Measurements from ENCODE around the gene BCKDHB. TPM values are rescaled to one million over a fixed set of nuclear protein-coding genes. Genes with fewer than 3 reads are reported as not detected.

Gene BCKDHB
- total RNA-seq, 2 donors from 2014 or later, result 13.7 to 18.2 TPM

DNA sequence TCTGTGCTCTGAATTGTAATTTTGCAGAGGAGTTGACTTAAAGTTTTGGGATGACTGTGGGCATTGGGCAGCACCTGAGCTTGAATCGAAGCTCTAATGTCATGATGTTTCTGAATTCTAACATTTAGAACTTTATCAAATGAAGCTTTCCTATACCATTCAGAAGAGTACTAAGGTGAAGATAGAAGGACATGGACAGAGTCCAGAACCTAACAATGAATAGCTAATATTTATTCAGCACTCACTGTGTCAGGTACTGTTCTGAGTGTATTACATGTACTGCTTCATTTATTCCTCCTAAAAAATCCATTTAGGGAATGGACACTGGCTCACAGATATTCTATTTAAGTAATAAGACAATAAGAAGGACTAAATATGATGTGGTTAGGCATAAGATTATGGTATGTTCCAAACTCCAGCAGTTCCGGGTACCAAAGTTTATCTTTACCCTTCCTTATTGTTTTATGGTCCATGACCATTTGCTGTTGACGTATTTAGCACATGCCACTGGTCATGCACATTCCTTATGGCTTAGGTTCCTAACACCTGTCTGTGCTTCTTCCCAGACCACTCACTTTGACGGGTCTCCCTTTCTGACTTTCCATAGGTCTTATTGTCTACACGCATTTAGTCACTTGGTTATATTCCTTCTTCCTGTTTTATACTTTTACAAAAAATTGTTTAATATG lies 20.3 kb downstream of the BCKDHB start:
- Mint-ChIP-seq H3K4me3 (no peak overlapping the region), H3K27ac (no peak overlapping the region), H3K36me3 (ENCODE audit: insufficient read depth in 2 of 2) (peaks cover 0 to 5% of the 10 kb centered on the region in 2 donors), H3K9me3 (no peaks in the 10 kb centered on the region), H3K27me3 (ENCODE audit: low read depth) (no peaks in the 10 kb centered on the region), H3K4me1 (ENCODE audit: low read depth) (no peaks in the 10 kb centered on the region)
- DNase-seq (no peak), ATAC-seq (replicated peaks in 1 of 2) (no peak)

DNA sequence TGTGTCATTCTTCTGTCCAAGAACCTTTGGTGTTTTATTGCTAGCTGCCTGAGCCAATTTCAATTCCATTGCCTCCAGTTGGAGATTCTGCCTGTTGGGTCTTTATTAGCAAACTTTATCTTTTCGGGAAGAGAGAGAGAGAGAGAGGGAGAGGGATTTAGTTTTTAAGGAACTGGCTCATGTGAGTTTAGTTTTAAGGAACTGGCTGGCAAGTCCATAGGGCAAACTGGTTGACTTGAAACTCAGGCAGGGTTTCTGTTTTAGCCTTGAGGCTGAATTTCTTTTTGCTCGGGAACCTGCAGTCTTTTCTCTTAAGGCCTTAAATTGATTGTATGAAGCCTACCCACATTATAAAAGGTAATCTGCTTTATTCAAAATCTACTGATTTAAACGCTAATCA lies 23.0 kb downstream of the BCKDHB start:
- ATAC-seq (replicated peaks in 1 of 2) (no peak), DNase-seq (no peak)
- H3K4me1 Mint-ChIP-seq (ENCODE audit: low read depth), result no peaks in the 10 kb centered on the region
- H3K9me3 Mint-ChIP-seq, result no peaks in the 10 kb centered on the region
- H3K36me3 Mint-ChIP-seq (ENCODE audit: insufficient read depth in 2 of 2), result no peaks in the 10 kb centered on the region
- no peak overlapping the region for H3K27ac Mint-ChIP-seq
- no peak overlapping the region for H3K4me3 Mint-ChIP-seq
- no peaks in the 10 kb centered on the region for H3K27me3 Mint-ChIP-seq (ENCODE audit: low read depth)

DNA sequence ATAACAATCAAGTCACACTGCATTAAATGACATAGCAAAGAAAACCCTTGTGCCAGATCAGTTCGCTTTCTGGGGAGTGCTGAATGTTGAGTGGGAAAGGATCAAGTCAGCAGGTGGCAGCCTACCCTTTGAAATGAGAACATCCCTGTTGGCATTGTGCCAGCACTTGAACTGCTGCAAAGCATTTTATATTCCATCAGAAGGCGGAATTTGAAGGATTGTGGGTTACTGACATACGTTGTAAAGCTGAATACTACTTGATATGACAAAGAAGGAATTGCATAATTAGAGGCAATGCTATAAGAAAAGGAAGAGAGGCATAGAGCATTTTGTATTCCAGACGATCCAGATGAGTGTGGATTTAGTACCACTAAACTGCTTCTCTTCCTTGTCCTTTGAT lies 26.5 kb downstream of the BCKDHB start:
- H3K9me3 Mint-ChIP-seq, result no peaks in the 10 kb centered on the region
- H3K36me3 Mint-ChIP-seq (ENCODE audit: insufficient read depth in 2 of 2), result no peaks in the 10 kb centered on the region
- ATAC-seq (replicated peaks in 1 of 2) (no peak), DNase-seq (peak; percentile 14 to 28)
- no peak overlapping the region for H3K4me3 Mint-ChIP-seq
- H3K27me3 Mint-ChIP-seq (ENCODE audit: low read depth), result no peaks in the 10 kb centered on the region
- H3K4me1 Mint-ChIP-seq (ENCODE audit: low read depth), result no peaks in the 10 kb centered on the region
- H3K27ac Mint-ChIP-seq, result no peak overlapping the region

DNA sequence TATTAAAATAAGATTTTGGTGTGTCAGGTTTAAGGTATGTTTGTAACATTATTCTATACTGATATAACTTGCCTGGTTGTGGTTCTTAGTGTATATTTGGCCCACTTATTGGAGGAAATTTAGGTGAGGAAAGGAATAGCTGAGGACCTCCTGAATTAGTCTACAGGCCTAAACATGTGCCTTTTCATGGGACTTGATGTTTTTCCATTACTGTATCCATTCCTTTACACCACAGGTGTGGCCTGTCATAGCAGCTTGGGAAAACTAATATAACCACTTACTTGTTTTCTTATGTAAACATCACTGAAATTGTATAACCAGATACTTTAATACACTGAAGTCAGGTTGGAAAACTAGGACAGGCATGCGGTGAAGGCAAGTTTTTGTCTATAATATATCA lies 27.6 kb downstream of the BCKDHB start:
- H3K4me1 Mint-ChIP-seq (ENCODE audit: low read depth), result no peaks in the 10 kb centered on the region
- no peak for ATAC-seq (replicated peaks in 1 of 2)
- no peak overlapping the region for H3K4me3 Mint-ChIP-seq
- no peak overlapping the region for H3K27ac Mint-ChIP-seq
- H3K9me3 Mint-ChIP-seq, result no peaks in the 10 kb centered on the region
- H3K36me3 Mint-ChIP-seq (ENCODE audit: insufficient read depth in 2 of 2), result no peaks in the 10 kb centered on the region
- H3K27me3 Mint-ChIP-seq (ENCODE audit: low read depth), result no peaks in the 10 kb centered on the region
- no peak for DNase-seq

DNA sequence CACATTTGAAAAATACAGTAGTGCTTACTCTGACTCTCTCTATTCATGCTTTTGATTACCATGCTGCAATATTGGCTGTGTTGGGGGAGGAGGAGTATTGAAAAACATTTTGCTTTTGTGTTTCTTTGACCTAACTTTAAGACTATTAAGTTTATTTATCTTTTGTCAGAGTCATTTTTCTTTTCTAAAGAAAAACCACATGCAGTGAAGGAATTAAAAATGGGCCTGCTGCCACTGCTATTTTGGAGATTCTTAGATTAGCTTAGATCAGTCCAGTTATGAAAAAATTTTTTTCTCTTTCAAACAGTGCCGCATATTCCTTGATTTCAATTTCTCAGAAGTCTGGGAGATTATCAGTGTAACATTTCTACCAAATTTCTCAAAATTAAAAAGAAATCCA lies 36.1 kb downstream of the BCKDHB start:
- Mint-ChIP-seq H3K36me3 (ENCODE audit: insufficient read depth in 2 of 2) (peaks cover 0 to 4% of the 10 kb centered on the region in 2 donors), H3K27ac (no peak overlapping the region), H3K27me3 (ENCODE audit: low read depth) (no peaks in the 10 kb centered on the region), H3K4me3 (no peak overlapping the region), H3K9me3 (no peaks in the 10 kb centered on the region), H3K4me1 (ENCODE audit: low read depth) (no peaks in the 10 kb centered on the region)
- DNase-seq, result no peak
- ATAC-seq (replicated peaks in 1 of 2), result no peak

DNA sequence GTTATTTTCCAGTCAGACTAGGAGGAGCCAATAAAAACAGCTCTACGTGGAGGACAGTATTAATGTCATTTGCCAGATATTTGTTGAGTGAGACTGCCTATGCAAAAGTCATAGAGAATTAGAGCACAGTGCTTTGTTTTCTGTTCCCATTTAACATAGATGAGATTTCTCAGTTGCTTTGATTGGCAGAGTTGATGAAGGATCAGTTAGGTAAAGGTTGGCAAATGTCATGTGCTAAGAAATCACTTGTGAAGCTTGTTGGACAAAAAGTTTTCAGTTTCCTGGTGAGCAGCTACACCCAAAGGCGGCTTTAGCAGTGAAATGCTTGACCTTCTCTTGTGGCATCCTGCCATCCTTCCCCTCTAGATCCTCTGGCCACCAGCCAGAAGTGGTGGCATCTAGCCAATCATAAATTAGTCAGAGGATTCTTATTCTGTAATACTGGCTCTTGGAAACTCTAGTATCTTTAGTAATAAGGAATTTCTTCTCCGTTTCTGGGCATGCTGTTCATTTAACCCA lies 37.0 kb downstream of the BCKDHB start:
- Mint-ChIP-seq H3K4me1 (ENCODE audit: low read depth) (no peaks in the 10 kb centered on the region), H3K27me3 (ENCODE audit: low read depth) (no peaks in the 10 kb centered on the region), H3K9me3 (no peaks in the 10 kb centered on the region), H3K4me3 (no peak overlapping the region), H3K27ac (no peak overlapping the region), H3K36me3 (ENCODE audit: insufficient read depth in 2 of 2) (peaks cover 4% of the 10 kb centered on the region in 2 donors)
- DNase-seq (no peak), ATAC-seq (replicated peaks in 1 of 2) (no peak)

DNA sequence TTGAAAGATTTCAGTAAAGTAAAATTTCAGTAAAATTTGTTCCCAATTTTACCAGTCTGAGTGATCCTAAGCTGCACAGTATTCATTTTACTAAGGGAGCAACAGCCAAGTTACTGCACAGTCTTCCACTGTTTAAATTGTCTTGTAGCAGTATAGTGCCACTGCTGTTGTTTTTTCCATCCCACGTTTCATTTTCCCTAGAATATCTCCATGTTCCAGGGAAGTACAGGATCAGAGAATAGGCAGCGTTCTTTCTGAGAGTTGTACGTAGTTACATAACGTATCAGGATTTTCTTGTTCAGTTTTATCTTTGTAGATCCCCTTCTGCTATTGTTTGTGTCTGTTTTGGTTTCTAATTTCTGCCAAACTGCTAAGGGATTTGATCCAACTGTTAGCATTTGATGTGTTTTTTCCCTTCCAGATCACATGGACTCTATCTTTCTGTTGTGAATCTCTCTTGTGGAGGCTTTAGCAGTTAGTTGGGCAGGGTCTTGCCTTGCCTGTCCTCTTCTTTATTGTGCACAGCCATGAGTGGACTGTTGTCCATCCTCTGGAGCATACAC lies 38.4 kb downstream of the BCKDHB start:
- H3K27ac Mint-ChIP-seq, result no peak overlapping the region
- no peak for DNase-seq

DNA sequence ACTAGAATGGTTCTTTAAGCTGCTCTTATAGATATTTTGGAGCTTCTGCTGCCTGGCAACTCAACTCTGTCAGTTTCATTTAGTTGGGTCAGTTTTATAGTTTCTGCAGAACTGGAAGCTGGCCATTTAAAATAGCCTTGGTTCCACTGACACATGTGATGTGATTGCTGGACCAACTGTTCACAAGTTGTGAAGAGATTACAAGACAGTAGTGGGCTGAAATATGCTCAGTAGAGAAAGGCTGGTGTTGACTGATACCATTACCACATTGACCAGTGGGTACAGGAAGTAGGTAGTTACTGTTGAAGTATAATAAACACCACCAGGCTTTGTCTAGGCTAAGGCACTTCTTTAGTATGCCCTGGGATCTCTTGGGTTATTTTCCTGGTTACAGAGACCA lies 39.0 kb downstream of the BCKDHB start:
- no peak for DNase-seq
- H3K4me1 Mint-ChIP-seq (ENCODE audit: low read depth), result no peaks in the 10 kb centered on the region
- no peak overlapping the region for H3K27ac Mint-ChIP-seq

More for the DNA sequence above, 38.4 kb downstream of the BCKDHB start:
- H3K27me3 Mint-ChIP-seq (ENCODE audit: low read depth), result no peaks in the 10 kb centered on the region
- H3K9me3 Mint-ChIP-seq, result no peaks in the 10 kb centered on the region
- no peak overlapping the region for H3K4me3 Mint-ChIP-seq
- no peaks in the 10 kb centered on the region for H3K4me1 Mint-ChIP-seq (ENCODE audit: low read depth)
- H3K36me3 Mint-ChIP-seq (ENCODE audit: insufficient read depth in 2 of 2), result peaks cover 6 to 9% of the 10 kb centered on the region in 2 donors
- ATAC-seq (replicated peaks in 1 of 2), result no peak

DNA sequence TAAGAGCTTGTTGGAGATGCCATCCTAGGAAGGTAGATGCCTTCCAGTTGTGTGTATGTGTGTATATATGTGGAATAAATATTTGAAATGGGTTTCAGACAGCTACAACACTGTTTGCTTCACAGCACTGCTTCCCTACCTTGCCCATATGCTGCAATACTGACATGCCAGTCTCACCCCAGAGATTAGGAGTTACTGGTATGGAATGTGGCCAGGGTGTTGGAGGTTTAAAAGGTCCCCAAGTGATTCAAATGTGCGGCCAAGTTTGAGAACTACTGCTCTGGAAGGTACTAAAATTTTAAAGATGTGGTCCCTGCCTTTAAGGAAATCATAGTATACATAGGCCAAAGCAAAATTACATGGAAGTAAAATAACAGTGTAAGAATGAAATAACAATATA lies 39.5 kb downstream of the BCKDHB start:
- no peak for DNase-seq

More for the DNA sequence above, 39.0 kb downstream of the BCKDHB start:
- Mint-ChIP-seq H3K27me3 (ENCODE audit: low read depth) (no peaks in the 10 kb centered on the region), H3K4me3 (no peak overlapping the region), H3K9me3 (no peaks in the 10 kb centered on the region), H3K36me3 (ENCODE audit: insufficient read depth in 2 of 2) (peaks cover 6 to 11% of the 10 kb centered on the region in 2 donors)
- ATAC-seq (replicated peaks in 1 of 2), result no peak

DNA sequence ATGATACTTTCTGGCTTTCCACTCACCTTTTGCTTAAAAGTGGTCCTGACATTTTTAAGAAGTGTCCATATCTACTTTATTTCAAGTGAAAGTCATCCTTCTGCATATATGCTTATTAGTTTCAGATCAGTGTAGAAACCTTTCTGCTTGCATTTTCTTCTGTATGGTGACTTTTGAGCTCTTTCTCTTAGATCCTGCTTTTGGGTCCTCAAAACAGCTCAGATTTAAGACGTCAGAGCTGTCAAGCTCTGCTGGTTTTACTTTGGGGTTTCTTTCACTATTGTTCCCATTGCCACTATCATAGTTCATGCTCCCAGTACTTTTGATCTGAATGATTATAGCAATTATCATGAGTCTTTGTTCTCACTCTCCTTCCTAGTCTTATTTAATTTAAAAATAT lies 41.7 kb downstream of the BCKDHB start:
- no peak overlapping the region for H3K4me3 Mint-ChIP-seq
- no peaks in the 10 kb centered on the region for H3K9me3 Mint-ChIP-seq
- H3K27me3 Mint-ChIP-seq (ENCODE audit: low read depth), result no peaks in the 10 kb centered on the region

More for the DNA sequence above, 39.5 kb downstream of the BCKDHB start:
- no peak overlapping the region for H3K27ac Mint-ChIP-seq
- no peaks in the 10 kb centered on the region for H3K27me3 Mint-ChIP-seq (ENCODE audit: low read depth)
- H3K36me3 Mint-ChIP-seq (ENCODE audit: insufficient read depth in 2 of 2), result peaks cover 6 to 11% of the 10 kb centered on the region in 2 donors
- H3K4me3 Mint-ChIP-seq, result no peak overlapping the region
- no peak for ATAC-seq (replicated peaks in 1 of 2)
- no peaks in the 10 kb centered on the region for H3K9me3 Mint-ChIP-seq
- H3K4me1 Mint-ChIP-seq (ENCODE audit: low read depth), result no peaks in the 10 kb centered on the region

DNA sequence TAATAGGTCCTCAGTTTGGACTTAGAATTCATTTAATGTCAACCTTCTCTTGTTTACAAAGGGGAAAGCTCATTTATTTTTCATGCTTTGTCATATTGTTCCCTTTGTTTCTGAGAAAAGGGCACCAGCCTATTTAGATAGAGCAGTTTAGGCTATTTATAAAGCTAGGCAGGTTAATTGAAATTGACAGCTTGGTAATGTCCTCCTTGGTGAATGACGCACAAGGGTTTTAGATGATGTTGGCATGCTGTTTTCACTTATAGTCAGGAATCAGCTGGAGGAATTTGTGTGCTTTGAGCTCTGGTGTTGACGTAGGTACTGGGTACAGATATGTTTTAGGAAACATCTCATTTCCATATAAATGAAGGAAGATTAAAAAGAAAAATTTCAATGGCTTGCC lies 45.2 kb downstream of the BCKDHB start:
- Mint-ChIP-seq H3K27me3 (ENCODE audit: low read depth) (no peaks in the 10 kb centered on the region), H3K4me3 (no peak overlapping the region), H3K9me3 (no peaks in the 10 kb centered on the region), H3K4me1 (ENCODE audit: low read depth) (no peaks in the 10 kb centered on the region), H3K27ac (no peak overlapping the region), H3K36me3 (ENCODE audit: insufficient read depth in 2 of 2) (peaks cover 2 to 11% of the 10 kb centered on the region in 2 donors)
- DNase-seq, result no peak
- no peak for ATAC-seq (replicated peaks in 1 of 2)

More for the DNA sequence above, 41.7 kb downstream of the BCKDHB start:
- H3K4me1 Mint-ChIP-seq (ENCODE audit: low read depth), result no peaks in the 10 kb centered on the region
- DNase-seq (no peak), ATAC-seq (replicated peaks in 1 of 2) (no peak)
- peaks cover 6 to 11% of the 10 kb centered on the region in 2 donors for H3K36me3 Mint-ChIP-seq (ENCODE audit: insufficient read depth in 2 of 2)
- H3K27ac Mint-ChIP-seq, result no peak overlapping the region

DNA sequence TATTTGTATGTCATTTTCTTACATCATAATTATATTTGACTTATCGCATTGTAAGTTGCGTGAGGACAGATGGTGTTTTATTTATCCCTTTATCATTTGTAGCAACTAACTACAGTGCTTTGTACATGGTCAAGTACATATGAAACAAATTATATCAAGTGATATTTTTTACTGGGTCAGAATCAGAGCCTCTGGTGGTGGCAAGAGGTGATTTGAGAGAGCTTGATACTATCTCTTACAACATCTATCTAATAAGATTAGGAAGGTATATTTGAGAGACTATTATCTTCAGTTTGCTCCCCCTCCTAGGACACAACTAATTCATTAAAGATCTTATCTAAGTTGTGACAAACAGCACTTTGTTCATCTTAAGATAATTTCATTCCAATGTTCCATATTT lies 47.7 kb downstream of the BCKDHB start:
- Mint-ChIP-seq H3K27ac (no peak overlapping the region), H3K27me3 (ENCODE audit: low read depth) (no peaks in the 10 kb centered on the region), H3K9me3 (no peaks in the 10 kb centered on the region), H3K4me3 (no peak overlapping the region), H3K4me1 (ENCODE audit: low read depth) (no peaks in the 10 kb centered on the region), H3K36me3 (ENCODE audit: insufficient read depth in 2 of 2) (peaks cover 0 to 2% of the 10 kb centered on the region in 2 donors)
- DNase-seq, result no peak
- no peak for ATAC-seq (replicated peaks in 1 of 2)

DNA sequence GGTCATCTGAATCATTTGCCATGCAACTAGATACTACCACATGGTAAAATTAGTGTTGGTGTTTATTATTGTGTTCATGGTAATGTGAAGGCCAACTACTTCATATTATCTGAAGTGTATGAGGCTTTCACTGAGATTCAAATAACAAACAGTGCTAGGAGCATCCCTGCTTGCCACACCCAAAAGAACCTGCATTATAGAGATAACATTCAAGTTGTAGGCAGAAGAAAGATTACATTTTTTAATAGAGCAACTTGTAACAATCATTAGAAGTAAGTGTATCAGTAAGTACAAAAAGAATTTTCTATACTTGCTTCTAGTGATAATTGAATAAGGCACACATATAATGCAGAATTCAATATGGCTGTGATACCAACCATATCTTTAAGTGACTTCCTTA lies 49.8 kb downstream of the BCKDHB start:
- DNase-seq (no peak), ATAC-seq (replicated peaks in 1 of 2) (no peak)
- no peak overlapping the region for H3K4me3 Mint-ChIP-seq
- H3K36me3 Mint-ChIP-seq (ENCODE audit: insufficient read depth in 2 of 2), result no peaks in the 10 kb centered on the region
- H3K27ac Mint-ChIP-seq, result no peak overlapping the region
- H3K27me3 Mint-ChIP-seq (ENCODE audit: low read depth), result no peaks in the 10 kb centered on the region
- H3K4me1 Mint-ChIP-seq (ENCODE audit: low read depth), result no peaks in the 10 kb centered on the region
- no peaks in the 10 kb centered on the region for H3K9me3 Mint-ChIP-seq

Data from activated T-cell treated with anti-CD3 and anti-CD28 coated beads, Interleukin-2, amount 50 U/mL, for 72 hours (primary cell).